Hippocampal formation (tissue), 2 donors: ENCODE measurements around the gene SGTA.
"Not testable (repeated sequence)": the region's sequence is repeated elsewhere in the genome, so short reads cannot be mapped to it uniquely, and the experiment has no call there.

Source experiments
- DNase-seq, 2 donors: peaks; one replicate each; lab custom pipeline; 2025; lab: John Stamatoyannopoulos, UW

The SGTA gene

DNA sequence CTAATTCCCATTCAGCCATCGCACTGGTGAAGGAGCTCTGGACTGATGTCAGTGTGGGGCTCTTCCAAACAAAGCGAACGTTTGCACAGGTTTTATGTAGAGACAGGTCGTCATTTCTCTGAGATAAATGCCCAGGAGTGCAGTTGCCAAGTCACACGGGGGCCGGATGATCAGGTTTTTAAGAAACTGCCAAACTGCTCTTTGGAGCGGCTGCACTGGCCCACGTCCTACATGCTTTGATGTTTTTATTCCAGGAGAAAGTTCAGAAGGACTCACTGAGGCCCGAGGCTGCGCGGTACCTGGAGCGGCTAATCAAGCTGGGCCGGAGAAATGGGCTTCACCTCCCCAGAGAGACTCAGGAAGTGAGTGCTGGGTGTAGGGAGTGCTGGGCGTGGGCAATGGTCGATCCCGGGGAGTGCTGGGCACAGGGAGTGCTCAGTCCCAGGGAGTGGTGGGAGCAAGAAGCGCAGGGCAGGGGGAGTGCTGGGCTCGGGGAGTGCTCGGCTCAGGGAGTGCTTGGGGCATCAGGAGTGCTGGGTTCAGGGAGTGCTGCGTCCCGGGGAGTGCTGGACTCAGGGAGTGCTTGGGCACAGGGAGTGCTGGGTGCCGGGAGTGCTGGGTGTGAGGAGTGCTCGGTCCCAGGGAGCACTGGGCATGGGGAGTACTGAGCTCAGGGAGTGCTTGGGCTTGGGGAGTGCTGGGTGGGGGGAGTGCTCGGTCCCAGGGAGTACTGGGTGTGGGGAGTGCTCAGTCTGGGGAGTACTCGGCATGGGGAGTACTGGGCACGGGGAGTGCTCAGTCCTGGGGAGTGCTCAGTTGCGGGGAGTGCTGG lies 13.0 kb upstream of the SGTA start:
- DNase-seq: no peak

DNA sequence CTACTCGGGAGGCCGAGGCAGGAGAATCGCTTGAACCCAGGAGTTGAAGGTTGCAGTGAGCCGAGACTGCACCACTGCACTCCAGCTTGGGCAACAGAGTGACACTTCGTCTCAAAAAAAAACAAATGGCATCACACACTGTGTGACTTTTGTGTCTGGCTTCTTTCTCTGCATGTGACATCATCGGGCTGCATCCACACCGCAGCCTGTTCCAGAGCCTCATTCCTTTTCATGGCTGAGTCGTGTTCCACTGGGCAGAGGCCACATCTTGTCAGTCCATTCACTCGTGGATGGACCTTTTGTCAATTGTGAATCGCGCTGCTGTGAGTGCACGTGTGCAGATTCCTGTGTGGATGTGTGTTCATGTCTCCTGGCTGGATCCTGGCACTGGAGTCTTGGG lies 10.5 kb upstream of the SGTA start:
- DNase-seq: no peak

DNA sequence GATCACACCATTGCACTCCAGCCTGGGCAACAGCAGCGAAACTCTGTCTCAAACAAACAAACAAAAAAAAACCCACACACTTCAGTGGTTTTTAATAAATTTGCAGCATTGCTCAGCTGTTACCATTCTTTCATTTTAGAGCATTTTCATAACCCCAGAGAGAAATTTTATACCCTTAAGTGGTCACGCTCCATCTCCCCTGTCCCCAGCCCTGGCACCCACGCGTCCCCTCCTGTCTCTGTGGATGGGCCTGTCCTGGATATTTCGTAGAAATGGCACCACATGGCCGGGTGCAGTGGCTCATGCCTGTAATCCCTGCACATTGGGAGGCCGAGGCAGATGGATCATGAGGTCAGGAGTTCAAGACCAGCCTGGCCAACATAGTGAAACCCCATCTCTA lies 10.1 kb upstream of the SGTA start:
- DNase-seq: no peak

DNA sequence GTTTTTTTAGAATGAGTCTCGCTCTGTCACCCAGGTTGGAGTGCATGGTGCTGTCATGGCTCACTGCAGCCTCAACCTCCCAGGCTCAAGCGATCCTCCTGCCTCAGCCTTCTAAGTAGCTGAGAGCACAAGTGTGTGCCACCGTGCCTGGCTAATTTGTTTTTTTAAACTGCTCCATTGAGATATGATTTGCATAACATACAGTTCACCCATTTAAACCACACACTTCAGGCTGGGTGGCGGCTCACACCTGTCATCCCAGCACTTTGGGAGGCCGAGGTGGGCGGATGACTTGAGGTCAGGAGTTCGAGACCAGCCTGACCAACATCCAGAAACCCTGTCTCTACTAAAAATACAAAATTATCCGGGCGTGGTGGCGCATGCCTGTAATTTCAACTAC lies 9.6 kb upstream of the SGTA start:
- not testable (repeated sequence) for DNase-seq

DNA sequence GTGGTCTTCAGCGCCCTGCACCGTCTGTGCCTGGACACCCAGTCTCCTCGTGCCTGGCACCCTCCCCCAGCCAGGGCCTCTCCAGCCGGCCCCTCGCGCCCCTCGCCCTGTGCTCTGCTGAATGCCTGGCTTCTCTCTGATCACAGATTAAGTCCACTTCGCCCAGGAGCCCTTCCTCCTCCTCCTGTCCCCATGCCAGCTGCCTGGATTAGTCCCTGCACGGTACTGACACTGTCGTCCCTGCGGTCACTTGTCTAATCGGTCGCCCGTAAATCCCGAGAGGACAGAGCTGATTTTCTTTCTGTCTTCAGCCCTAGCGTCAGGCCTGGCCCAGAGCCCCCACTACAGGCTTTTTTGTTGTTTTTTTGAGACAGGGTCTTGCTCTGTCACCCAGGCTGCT lies 8.8 kb upstream of the SGTA start:
- DNase-seq: no peak

DNA sequence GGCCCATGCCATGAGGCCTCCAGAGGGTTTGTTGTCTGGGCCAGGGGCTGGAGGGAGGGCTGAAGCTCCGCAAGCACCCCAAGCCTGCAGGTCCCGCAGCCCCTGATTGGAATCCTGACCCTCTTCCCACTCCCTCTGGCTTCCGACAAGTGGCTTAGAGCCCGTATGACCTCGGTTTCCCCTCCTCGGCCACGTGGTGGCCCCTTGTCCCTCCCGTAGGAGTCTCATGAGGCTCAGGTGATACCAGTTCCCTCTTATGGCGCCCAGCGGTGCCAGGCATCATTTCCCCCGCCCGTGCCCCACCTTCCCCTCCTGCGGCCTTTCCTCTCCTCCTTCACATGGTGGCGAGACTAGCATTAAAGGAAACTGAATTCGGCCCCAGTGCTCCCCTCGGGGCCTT lies 8.4 kb upstream of the SGTA start:
- DNase-seq: no peak

DNA sequence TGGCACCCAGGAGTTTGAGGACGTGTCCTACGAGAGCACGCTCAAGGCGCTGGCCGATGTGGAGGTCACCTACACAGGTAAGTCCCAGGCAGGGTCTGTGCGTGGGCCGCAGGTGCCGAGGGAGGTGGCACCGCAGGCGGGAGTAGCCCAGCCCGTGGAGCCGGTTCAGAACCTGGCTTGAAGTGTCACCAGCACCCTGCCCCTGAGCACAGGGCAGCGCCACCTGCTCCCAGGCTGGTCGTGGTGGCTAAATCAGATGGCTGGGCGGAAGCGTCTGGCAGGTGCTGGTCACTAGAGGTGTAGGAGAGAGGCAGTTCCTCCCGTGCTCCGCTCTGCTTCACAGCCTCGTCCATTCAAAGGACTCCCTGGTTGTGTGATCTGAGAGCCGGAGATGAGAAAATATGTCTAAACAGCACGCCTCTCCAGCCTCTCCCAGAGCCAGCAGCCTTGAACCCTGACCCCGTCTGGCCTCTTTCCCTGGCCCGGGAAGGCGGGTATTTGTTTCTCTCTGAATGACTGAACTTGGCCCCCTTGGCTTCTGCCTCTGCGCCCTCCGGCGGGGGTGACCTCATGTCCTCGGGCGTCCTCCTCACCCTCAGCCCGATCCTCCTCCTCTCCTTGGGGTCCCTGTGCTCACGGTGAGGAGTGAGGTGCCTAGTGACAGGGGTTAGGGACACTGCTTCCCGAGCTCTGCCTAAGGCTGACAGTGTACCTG lies 7.6 kb upstream of the SGTA start:
- DNase-seq: no peak

DNA sequence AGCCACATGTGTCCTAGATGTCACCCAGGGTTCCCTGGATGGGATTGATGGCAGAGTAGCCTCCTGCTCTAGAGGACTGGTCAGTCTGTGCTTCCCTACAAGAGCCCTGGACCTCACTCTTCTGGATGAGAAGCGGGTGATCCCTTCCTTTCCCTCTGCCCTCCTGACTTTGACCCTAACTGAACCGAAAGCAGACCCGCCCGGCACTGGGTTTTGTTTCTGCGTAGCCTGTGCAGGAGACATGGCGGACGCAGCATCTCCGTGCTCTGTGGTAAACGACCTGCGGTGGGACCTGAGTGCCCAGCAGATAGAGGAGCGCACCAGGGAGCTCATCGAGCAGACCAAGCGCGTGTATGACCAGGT lies 7.1 kb upstream of the SGTA start:
- DNase-seq: no peak

DNA sequence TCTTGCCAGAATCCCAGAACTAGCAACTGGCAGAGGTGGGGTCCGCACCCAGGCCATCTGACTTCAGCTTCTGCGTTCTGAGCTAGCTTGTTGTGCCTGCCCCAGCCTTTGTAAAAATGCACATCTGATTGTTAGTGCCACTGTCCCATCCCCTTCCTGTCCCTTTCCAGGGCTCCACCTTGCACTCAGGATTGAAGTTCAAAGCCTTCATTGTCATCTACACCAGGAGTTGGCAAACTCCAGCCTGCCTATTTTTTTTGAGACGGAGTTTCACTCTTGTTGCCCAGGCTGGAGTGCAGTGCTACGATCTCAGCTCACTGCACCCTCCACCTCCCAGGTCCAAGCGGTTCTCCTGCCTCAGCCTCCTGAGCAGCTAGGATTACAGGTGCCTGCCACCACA lies 5.2 kb upstream of the SGTA start:
- no peak for DNase-seq

DNA sequence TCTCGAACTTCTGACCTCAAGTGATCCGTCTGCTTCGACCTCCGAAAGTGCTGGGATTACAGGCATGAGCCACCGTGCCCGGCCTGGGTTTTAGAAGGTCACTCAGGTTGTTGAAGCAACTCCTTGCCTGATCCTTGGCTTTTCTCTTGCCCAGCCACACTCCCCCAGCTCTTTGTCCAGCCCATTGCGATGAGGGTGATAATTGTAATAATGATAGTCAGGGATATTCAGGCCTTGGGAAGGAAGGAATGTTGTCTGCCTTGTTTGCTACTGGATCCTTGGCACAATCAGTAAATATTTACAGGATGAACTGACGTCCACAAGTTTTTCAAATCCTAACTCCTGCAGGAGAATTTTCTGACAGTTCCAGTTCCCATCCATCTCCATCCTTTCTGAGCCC lies 4.0 kb upstream of the SGTA start:
- no peak for DNase-seq

DNA sequence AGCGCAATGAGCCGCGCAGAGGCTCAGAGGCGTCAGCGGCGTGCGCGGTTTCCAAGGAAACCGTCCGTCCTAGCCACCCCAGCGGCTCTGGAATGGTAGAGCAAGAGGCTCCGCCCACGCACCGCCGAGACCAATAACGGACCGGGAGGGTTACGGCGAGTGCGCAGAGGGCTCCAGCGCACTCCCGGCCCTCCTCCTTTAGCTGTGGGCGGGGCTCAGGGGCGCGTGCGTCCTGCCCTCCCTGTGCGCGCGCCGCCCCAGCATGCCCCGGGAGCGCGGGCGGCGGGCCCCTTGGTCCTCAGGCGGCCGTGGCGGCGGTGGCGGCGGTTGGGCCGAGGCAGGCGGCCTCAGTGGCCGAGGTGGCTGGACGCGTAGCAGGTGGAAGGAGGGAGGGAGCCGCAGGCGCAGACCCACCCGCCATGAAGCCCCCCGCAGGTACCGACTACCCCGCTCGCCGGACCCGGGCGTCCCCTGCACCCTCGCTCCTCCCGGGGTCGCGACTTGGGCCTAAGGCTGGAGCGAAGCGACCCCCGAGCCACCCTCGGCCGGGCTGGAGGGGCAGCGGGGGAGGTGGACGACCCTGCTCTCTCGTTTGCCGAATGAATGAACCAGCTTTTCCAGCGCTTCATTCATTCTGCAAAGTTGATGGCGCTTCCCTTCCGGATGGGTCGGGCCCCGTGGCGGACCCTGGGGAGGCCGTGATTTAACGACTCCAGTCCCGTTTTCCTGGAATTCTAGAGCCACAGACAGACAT lies 2.3 kb upstream of the SGTA start, which contains the start of gene THOP1:
TSS of gene THOP1 (plus strand) at position 260 of the 754 bp plus-strand sequence. CDS start at position 420, 160 bp downstream.
- peak; percentile 95 to 96 for DNase-seq

DNA sequence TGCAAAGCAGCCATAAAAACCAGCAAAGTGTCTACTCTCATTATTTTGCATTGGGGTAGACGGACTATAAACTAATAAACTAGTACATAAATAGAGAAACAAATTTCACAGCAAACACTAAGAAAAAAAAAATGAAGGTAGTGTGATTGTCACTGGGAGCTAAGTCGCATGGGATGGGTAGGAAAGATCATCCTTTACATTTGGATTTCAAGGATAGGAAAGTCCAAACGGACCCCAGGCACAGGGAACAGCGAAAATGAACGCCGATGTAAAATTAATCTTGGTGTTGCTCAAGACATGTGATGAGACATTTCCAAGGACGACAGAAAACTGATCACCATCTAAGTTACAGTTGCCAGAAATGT lies 690 bp upstream of the SGTA start:
- no peak for DNase-seq

DNA sequence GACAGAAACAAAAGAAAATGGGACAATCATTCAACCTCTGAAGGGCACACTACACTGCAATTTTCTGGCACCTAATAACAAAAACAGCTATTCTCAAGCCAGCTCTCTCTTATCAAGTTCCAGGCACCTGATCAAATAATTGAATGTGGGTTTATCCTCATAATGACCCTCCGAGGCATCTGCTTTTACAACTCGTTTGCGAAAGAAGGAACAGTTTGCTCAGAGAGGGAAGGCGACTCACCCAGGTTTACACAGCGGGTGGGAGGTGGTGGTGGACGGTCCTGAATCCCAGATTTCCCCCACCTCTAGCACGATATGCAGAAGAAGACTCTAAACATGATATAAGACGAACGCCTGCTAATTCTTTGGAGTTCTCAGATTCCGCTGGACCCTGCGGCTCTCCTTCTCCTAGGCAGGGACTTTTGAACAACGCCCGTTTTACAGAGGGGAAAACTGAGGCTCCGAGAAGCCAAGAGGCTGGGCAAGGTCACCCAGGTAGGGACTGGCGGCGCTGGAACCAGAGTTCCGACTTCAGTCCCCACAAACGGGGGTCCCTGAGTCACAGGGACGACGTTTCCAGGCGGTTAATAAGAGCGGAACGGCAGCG lies 641 bp downstream of the SGTA start:
- DNase-seq: no peak

DNA sequence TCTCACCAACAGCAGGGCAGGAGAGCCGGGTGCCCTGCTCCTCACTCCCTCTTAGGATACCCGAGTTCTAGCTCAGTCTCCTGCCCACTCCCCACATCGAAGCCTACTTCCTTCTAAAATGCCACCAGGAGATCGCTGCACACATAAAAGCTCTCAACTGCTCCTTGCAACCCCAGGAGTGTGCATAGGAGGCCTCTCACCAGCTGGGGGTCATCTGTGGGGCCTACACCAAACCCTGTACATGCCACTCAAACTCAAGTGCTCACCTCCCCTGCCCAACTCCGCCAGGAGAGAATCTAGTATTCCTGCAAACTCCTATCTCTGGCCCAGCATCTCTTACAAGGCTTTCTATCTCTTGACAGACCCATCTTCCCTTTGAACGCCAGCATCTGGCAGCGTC lies 2.8 kb downstream of the SGTA start:
- DNase-seq: no peak

DNA sequence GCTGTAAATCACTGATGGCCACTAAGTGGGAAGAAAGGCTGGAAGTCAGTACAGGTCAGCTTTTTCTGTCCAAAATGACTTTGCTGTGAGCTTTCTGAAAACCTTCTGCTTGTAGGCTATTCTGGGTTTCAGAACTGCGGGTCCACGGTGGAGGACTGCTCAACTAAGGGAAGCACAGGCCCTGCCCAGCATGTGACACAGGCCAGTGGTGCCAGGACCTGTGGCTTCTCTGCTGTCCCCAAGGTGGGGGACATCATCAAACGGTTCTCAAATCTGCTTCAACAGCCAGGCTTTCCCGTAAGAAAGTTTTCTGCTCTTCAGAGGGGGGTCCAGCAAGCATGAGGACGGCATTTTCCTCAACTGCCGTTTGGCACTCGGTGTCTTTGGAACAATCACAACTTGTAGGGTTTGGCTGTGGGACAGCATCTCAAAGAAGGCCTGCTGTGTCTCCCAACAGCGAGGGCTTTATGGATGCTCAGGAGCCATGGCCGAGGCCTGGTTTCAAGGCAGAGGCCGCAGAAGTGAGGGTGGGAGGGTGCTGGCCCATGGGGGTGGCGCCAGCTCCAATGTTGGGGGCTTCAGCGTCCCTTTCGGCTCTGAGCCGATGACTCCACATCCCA lies 3.8 kb downstream of the SGTA start:
- DNase-seq: peak; percentile 51 to 60

DNA sequence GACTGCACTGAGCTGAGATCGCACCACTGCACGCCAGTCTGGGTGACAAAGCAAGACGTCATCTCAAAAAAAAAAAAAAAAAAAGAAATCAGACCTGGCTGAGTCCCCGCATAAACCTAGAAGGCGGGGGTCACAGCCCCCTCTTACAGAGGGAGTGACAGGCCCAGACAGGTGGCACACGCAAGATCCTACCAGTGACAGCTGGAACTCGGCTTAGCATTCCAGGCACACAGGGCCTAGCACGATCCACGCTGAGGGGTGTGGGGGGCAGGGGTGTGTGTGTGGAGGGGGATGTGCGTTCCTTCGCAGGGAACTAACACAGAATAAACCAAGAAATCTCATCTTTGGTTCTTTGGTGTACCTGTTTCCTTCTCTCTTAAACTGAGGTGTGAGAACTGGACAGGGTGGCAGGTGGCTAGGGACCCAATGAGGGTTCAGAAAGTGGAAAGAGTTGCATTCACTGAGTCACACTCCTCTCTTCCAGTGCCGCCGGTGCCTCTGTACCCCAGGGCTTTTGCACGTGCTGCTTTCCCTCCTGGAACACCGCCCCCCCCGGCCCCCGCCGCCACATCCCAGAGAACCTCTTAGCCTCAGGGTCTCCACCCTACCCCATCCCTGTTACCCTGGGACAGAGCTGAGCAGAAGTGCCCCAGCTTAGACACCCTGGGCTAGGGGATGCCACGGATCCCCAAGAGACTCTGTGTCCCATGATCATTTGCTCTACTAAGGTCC lies 5.0 kb downstream of the SGTA start:
- no peak for DNase-seq

DNA sequence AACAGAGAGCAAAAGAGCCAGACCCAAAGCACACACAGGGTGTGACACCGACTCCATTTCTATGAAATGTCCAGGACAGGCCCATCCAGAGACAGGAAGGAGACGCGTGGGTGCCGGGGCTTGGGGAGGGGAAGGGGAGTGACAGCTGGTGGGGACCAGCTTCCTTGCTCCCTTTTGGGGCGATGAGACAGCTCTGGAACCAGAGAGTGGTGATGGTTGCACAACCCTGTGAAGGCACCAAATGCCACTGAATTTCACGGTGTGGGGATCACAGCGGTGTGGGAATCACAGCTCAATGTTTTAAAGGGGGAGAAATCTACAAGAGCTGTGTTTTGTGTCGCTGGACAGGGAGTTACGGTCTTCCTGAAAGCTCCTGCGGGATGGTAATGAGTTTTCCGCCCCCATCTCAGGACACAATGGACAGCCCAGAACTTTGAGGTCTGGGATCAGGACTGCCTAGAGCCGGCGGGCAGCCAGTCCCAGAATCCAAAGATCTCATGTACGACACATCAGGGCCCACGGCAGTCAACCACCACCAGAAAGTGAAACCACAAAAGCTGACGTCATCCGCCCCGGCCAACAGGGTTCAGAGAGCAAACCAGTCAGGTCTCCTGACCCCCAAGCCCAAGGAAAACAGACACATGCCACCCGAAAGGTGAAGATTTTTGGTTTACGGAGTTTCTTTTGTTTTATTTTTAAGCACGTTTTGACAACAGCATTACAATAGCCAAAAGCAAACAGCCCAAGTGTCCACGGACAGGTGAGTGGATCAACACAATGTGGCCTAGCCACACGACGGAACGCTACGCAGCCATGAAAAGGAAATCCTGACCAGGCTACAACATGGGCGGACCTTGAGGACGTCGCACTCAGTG lies 7.3 kb downstream of the SGTA start:
- peak in 1 of 2 donors; percentile 21 for DNase-seq

DNA sequence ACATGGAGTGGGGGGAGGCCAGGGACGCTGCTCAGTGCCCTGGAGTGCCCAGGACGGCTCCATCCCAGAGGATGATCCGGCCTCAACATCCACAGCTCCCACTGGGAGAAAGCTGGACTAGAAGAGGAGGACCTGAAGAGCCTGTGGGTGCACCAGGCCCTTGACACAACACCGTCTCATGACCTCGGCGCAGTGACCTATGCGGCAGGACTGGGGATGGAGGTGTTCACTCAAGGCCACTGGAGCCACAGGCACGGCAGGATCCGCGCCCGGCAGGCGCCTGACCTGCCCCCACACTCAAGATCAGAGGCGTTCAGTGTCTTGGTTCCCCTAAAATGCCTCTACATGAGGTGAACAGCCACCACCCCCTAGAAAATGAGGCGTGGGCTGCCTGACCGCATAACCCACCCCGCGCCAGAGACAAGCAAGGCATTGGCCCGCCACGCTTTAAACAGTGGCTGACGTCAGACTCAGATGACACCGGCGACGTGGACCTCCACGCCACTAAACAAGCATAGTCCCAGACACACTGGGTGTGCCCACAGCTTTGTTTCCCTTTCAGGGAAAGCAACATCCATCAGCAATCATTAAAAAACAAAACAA lies 8.0 kb downstream of the SGTA start:
- DNase-seq: no peak

DNA sequence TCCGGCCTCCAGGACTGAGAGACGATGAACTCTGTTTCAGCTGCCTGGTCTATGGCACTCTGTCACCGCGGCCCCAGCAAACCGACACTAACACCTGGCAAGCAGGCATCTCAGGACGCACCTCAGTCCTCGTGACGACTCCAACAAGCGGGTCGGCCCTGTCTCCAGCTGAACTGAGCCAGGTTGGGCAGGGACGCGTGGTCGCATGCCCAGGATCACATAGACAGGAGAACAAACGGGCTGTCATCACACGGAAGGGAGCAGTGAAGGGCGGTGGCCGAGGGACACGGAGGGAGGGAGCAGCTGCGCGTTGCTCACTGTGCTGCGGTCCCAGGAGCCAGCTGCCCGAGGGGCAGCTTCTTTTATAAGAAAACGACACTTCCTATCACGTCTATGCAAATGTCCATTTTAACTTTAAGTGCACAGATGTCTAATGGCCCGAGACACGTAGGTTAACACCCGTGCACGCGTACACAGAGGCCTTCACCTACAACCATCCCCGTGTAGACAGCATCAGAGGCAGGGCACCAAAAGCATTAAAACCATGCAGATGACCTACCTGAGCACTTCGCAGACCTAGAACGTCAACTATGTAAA lies 8.9 kb downstream of the SGTA start:
- DNase-seq: no peak
